ENCODE results near the gene TEX48.

TEX48 gene

DNA sequence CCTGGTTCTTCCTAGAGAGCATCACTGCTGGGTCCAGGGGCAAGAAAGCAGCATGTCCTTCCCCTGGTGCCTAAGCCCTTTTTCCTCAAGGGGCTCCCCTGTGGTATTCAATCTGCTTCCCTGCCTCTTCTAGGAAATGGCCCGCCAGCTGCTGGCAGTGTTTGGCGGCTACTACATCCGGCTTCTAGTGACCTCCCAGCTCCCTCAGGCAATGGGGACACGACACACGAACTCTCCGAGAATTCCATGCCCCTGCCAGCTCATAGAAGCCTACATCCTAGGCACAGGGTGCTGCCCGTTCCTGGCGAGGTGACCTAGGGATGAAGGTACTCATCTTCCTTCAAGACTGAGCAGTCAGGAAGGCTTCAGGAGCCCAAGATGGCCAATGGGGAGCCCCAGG is 39.0 kb downstream of the TEX48 start:
- no peaks in the 10 kb centered on the region for H3K4me1 ChIP-seq (ENCODE audit: control insufficient read depth, insufficient read depth, low read length, poor library complexity, severe bottlenecking)
- 77 to 97% methylated on average over 7 to 8 of the region's 8 CpGs for whole genome bisulfite sequencing, 2 experiments (ENCODE audit: insufficient coverage in 2 of 2)
- peaks cover 4% of the 10 kb centered on the region for H3K36me3 ChIP-seq (ENCODE audit: control insufficient read depth, insufficient read depth, low read length)

DNA sequence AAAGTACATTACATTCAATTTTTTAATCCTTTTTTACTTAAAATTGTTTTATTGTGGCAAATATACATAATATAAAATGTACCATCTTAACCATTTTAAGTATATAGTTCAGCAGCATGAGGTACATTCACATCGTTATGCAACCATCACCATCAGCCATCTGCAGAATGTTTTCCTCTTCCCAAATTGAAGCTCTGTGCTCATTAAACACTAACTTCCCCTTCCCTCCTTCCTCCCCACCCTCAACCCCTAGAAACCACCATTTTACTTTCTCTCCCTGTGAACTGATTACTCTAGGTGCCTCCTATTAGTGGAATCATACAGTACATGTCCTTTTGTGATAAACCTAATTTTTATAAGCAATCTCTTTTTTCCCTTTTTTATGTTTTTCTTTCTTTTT is 40.0 kb downstream of the TEX48 start:
- Histone ChIP-seq H3K27ac (ENCODE audit: low read depth, low read length, severe bottlenecking) (no peak overlapping the region), H3K4me1 (ENCODE audit: control insufficient read depth, insufficient read depth, low read length, poor library complexity, severe bottlenecking) (no peaks in the 10 kb centered on the region), H3K4me3 (ENCODE audit: extremely low read depth, insufficient read depth, low read length, poor library complexity, severe bottlenecking) (no peak overlapping the region), H3K36me3 (ENCODE audit: control insufficient read depth, insufficient read depth, low read length) (peaks cover 4% of the 10 kb centered on the region), H3K9me3 (ENCODE audit: control insufficient read depth, low read length) (no peaks in the 10 kb centered on the region)
- 80 to 100% methylated on average over 1 of the region's 1 CpG for WGBS, 2 experiments (ENCODE audit: insufficient coverage in 2 of 2)

More for the DNA sequence above, 39.0 kb downstream of the TEX48 start:
- no peak overlapping the region for H3K27ac ChIP-seq (ENCODE audit: low read depth, low read length, severe bottlenecking)
- no peak overlapping the region for H3K4me3 ChIP-seq (ENCODE audit: extremely low read depth, insufficient read depth, low read length, poor library complexity, severe bottlenecking)
- no peaks in the 10 kb centered on the region for H3K9me3 ChIP-seq (ENCODE audit: control insufficient read depth, low read length)

DNA sequence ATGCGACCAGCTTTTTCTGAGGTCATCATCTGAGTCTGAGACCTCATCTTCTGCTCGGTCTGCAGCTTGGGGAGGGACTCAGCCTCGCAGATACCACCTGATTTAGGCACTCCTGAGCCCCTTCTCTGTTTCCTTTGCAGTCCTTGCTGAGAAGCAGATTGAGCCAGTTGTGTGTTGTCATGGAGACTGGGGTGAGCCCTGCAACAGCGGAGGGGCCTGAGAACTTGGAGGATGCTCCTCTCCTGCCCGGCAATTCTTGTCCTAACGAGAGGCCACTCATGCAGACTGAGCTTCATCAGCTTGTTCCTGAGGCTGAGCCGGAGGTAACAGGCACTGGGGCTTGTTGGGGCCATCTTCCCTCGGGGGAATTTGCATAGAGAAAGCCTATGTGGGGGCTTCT is 43.6 kb downstream of the TEX48 start:
- Histone ChIP-seq H3K9me3 (ENCODE audit: control insufficient read depth, low read length) (no peaks in the 10 kb centered on the region), H3K4me3 (ENCODE audit: extremely low read depth, insufficient read depth, low read length, poor library complexity, severe bottlenecking) (no peak overlapping the region), H3K27ac (ENCODE audit: low read depth, low read length, severe bottlenecking) (no peak overlapping the region), H3K4me1 (ENCODE audit: control insufficient read depth, insufficient read depth, low read length, poor library complexity, severe bottlenecking) (no peaks in the 10 kb centered on the region), H3K36me3 (ENCODE audit: control insufficient read depth, insufficient read depth, low read length) (peaks cover 4% of the 10 kb centered on the region)
- 91 to 92% methylated on average over 5 to 6 of the region's 8 CpGs for WGBS, 2 experiments (ENCODE audit: insufficient coverage in 2 of 2)

DNA sequence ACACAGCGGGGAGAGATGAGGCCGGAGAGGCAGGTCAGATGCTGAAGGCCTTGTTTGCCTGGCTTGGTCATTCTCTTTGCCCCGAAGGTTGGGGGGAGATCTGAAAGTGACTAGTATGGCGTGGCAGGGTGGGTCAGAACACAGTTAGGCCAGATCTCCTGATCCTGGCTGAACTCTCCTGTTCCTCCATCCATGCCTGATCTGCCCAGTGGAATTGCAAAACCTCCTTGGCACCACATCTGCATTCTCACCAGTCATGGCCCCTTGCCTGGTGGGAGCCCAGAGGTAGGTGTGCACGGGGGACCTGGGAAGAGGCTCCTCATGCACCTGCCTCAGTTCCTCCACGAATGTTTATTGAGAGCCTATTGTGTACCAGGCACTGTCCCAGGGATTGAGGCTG is 47.6 kb downstream of the TEX48 start:
- no peaks in the 10 kb centered on the region for H3K36me3 ChIP-seq (ENCODE audit: control insufficient read depth, insufficient read depth, low read length)
- H3K27ac ChIP-seq (ENCODE audit: low read depth, low read length, severe bottlenecking): no peak overlapping the region
- H3K9me3 ChIP-seq (ENCODE audit: control insufficient read depth, low read length): no peaks in the 10 kb centered on the region
- H3K4me1 ChIP-seq (ENCODE audit: control insufficient read depth, insufficient read depth, low read length, poor library complexity, severe bottlenecking): no peaks in the 10 kb centered on the region
- no peak overlapping the region for H3K4me3 ChIP-seq (ENCODE audit: extremely low read depth, insufficient read depth, low read length, poor library complexity, severe bottlenecking)
- WGBS, 2 experiments (ENCODE audit: insufficient coverage in 2 of 2): 92 to 99% methylated on average over 5 to 6 of the region's 6 CpGs

DNA sequence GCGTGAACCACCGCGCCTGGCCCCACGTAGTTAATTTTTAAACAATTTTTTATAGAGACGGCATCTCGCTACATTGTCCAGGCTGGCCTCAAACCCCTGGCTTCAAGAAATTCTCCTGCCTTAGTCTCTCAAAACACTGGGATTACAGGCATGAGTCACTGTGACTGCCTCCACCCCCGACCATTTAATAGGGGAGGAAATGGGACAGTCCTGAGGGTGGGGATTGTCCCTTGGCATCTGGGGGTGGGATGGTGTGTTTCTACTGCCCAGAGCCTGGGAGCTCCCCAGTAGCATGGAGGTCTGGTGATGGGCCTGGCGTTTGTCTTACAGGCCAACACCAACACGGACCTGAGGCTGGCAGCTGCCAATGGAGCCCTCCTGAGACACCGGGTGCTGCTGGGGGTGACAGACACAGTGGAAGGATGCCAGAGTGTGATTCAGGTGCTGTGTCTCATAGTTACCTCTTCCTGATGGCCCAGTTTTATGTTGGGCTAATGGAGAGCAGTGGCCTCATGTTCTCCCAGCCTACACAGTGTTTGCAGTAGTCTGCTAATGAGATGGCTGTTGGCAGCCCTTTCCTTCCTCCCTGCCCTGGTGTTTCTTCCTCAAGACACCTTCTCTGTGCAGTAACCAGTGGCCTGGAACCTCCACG is 48.4 kb downstream of the TEX48 start:
- no peaks in the 10 kb centered on the region for H3K4me1 ChIP-seq (ENCODE audit: control insufficient read depth, insufficient read depth, low read length, poor library complexity, severe bottlenecking)
- no peak overlapping the region for H3K4me3 ChIP-seq (ENCODE audit: extremely low read depth, insufficient read depth, low read length, poor library complexity, severe bottlenecking)
- no peaks in the 10 kb centered on the region for H3K9me3 ChIP-seq (ENCODE audit: control insufficient read depth, low read length)
- H3K36me3 ChIP-seq (ENCODE audit: control insufficient read depth, insufficient read depth, low read length): no peaks in the 10 kb centered on the region
- WGBS, 2 experiments (ENCODE audit: insufficient coverage in 2 of 2): 92 to 96% methylated on average over 10 of the region's 11 CpGs
- H3K27ac ChIP-seq (ENCODE audit: low read depth, low read length, severe bottlenecking): no peak overlapping the region

DNA sequence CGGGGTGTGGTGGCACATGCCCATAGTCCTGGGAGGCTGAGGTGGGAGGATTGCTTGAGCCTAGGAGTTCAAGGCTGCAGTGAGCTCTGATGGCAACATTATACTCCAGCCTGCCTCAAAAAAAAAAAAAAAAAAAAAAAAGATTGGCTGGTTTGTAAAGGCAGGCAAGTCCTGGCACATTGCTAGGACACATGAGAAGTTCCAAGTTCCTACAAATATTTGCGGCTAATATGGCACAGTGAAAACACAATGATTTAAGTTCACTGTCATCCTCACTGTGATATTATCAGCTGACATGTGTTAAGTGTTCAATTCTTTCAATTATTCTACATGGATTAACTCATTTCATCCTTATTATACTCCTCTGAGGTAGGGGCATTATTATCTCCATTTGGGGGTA is 50.8 kb downstream of the TEX48 start:
- H3K27ac ChIP-seq (ENCODE audit: low read depth, low read length, severe bottlenecking): no peak overlapping the region
- no peaks in the 10 kb centered on the region for H3K9me3 ChIP-seq (ENCODE audit: control insufficient read depth, low read length)
- H3K36me3 ChIP-seq (ENCODE audit: control insufficient read depth, insufficient read depth, low read length): peaks cover 4% of the 10 kb centered on the region
- WGBS, 2 experiments (ENCODE audit: insufficient coverage in 2 of 2): 0% methylated on average over 1 of the region's 2 CpGs; no CpG with 5 or more reads in 1 of the 2 experiments
- H3K4me3 ChIP-seq (ENCODE audit: extremely low read depth, insufficient read depth, low read length, poor library complexity, severe bottlenecking): no peak overlapping the region
- H3K4me1 ChIP-seq (ENCODE audit: control insufficient read depth, insufficient read depth, low read length, poor library complexity, severe bottlenecking): no peaks in the 10 kb centered on the region

DNA sequence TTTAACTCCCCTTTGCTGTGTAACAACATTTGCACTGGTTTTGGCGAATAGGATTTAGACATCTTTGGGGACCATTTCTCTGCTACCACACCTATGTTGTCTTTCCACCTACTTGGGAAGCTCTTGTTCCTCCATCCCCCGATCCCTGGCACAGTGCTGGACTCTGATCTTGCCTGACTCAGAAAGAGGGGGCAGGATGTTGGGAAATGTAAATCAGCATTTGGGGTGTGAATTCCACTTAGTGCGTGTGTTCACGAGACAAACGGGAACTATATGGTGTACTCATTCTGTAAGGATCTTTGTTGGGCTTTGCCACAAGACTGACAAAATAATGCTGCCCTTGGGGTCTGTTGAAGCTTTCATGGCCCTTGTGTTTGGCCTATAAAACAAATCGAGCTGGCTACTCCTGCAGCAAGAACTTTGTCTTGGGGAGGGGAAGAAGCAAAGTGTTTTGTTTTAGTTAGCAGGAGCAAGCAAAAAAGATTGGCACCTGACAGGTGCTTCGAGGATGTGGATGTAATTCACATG is 52.4 kb downstream of the TEX48 start:
- H3K4me1 ChIP-seq (ENCODE audit: control insufficient read depth, insufficient read depth, low read length, poor library complexity, severe bottlenecking): no peaks in the 10 kb centered on the region
- H3K27ac ChIP-seq (ENCODE audit: low read depth, low read length, severe bottlenecking): no peak overlapping the region
- H3K4me3 ChIP-seq (ENCODE audit: extremely low read depth, insufficient read depth, low read length, poor library complexity, severe bottlenecking): no peak overlapping the region
- peaks cover 4% of the 10 kb centered on the region for H3K36me3 ChIP-seq (ENCODE audit: control insufficient read depth, insufficient read depth, low read length)
- H3K9me3 ChIP-seq (ENCODE audit: control insufficient read depth, low read length): no peaks in the 10 kb centered on the region
- WGBS, 2 experiments (ENCODE audit: insufficient coverage in 2 of 2): 81 to 84% methylated on average over 4 to 6 of the region's 7 CpGs

DNA sequence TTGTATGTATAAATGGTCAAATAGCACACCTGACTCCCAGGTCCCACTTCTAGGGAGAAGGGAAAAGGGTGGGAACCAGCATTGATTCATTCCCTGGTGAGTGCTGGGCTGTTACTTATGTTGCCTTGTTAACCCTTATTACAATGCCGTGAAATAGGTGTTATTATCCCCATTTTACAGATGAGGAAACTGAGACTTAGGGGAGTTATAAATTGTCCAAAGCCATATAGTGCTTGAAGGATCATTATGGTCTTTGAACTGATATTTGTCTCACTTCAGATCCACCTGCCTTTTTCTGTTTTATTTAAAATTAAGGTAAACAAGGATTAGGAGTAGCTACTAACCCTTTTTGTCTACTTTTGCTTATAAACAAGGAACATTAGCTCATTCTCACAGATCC is 54.4 kb downstream of the TEX48 start:
- peaks cover 4% of the 10 kb centered on the region for H3K36me3 ChIP-seq (ENCODE audit: control insufficient read depth, insufficient read depth, low read length)
- no peak overlapping the region for H3K27ac ChIP-seq (ENCODE audit: low read depth, low read length, severe bottlenecking)
- H3K4me3 ChIP-seq (ENCODE audit: extremely low read depth, insufficient read depth, low read length, poor library complexity, severe bottlenecking): no peak overlapping the region
- WGBS, 2 experiments (ENCODE audit: insufficient coverage in 2 of 2): no CpG with 5 or more reads among the region's 1 CpG
- no peaks in the 10 kb centered on the region for H3K9me3 ChIP-seq (ENCODE audit: control insufficient read depth, low read length)
- H3K4me1 ChIP-seq (ENCODE audit: control insufficient read depth, insufficient read depth, low read length, poor library complexity, severe bottlenecking): peaks cover 2% of the 10 kb centered on the region

DNA sequence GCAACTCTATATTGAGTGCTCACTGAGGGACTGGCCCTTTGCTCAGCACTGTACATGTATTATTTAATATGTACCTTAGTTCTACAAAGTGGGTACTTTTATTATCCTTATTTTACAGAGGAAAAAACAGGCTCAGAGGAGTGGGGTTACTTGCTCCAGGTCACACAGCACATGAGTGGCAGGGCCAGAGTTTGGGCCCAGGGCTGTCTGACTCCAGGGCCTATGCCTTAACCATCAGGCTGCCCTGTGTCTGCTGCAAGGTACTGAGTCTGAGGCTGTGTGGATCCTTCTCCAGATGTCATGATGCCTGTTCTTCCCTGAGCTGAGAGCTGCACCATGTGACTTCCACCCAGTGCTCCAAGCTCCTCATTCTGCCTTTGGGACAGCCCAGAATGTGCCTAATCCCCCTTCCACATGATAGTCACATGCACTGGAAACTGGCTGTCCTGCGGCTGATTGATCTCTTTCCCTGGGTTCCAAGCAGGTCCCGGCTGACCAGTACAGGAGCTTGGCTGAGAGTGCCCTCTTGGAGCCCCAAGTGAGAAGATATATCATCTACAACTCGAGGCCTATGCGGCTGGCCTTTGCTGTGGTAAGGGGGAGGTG is 55.5 kb downstream of the TEX48 start:
- Histone ChIP-seq H3K4me1 (ENCODE audit: control insufficient read depth, insufficient read depth, low read length, poor library complexity, severe bottlenecking) (peaks cover 8% of the 10 kb centered on the region), H3K27ac (ENCODE audit: low read depth, low read length, severe bottlenecking) (no peak overlapping the region), H3K4me3 (ENCODE audit: extremely low read depth, insufficient read depth, low read length, poor library complexity, severe bottlenecking) (no peak overlapping the region), H3K9me3 (ENCODE audit: control insufficient read depth, low read length) (no peaks in the 10 kb centered on the region), H3K36me3 (ENCODE audit: control insufficient read depth, insufficient read depth, low read length) (peaks cover 4% of the 10 kb centered on the region)
- WGBS, 2 experiments (ENCODE audit: insufficient coverage in 2 of 2): 86 to 100% methylated on average over 2 to 4 of the region's 4 CpGs

DNA sequence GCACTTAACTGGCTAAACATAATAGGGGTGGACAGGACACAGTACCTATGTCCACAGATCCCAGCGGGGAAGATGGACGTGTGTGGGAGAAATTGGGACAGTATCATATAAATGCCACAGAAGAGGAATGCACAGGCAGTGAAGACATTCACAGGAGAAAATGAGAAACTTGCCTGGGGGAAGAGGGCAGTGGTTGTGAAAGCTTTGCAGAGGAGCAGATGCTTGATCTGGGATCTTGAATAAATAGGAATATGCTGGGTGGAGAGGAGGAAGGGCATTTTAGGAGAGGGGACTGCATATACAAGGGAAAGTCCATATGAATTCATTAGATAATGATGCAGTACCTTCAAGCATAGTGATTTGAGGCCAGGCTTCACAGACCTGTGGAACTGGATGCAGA is 57.3 kb downstream of the TEX48 start:
- Histone ChIP-seq H3K27ac (ENCODE audit: low read depth, low read length, severe bottlenecking) (no peak overlapping the region), H3K9me3 (ENCODE audit: control insufficient read depth, low read length) (no peaks in the 10 kb centered on the region), H3K4me3 (ENCODE audit: extremely low read depth, insufficient read depth, low read length, poor library complexity, severe bottlenecking) (no peak overlapping the region), H3K36me3 (ENCODE audit: control insufficient read depth, insufficient read depth, low read length) (peaks cover 4% of the 10 kb centered on the region), H3K4me1 (ENCODE audit: control insufficient read depth, insufficient read depth, low read length, poor library complexity, severe bottlenecking) (peaks cover 8% of the 10 kb centered on the region)
- WGBS, 2 experiments (ENCODE audit: insufficient coverage in 2 of 2): 100% methylated on average over 2 of the region's 2 CpGs

DNA sequence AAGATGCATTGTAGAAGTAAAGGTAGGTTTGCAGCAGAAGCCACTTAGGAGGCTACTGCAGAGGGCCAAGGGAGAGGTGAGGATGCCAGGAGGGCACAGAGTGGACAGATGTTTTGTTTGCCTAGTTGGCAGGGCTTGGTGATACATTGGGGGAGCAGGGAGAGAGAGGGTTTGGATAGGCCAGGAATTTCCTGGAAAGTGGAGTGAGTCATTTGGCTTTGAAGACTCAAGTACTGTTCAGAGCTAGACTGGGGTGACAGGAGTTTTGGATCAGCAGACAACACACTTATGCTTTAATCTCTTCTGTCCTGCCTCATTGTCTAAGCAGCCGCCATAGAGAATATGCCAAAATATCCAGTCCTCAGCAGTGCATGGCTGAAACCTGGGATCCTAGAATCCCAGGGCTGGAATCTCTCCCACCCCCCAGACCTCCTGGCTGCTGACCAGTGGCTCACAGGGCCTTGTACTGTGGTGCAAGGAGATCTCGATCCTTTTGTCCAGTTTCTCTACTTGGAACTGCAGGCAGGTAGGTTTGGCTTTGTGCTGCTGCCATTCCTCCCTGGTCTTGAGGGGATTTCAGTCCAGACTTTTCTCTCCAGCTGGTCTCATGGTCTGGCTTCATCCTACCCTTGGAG is 59.9 kb downstream of the TEX48 start:
- Histone ChIP-seq H3K4me3 (ENCODE audit: extremely low read depth, insufficient read depth, low read length, poor library complexity, severe bottlenecking) (no peak overlapping the region), H3K27ac (ENCODE audit: low read depth, low read length, severe bottlenecking) (peak overlapping the region; percentile 60), H3K4me1 (ENCODE audit: control insufficient read depth, insufficient read depth, low read length, poor library complexity, severe bottlenecking) (peaks cover 8% of the 10 kb centered on the region), H3K36me3 (ENCODE audit: control insufficient read depth, insufficient read depth, low read length) (peaks cover 4% of the 10 kb centered on the region), H3K9me3 (ENCODE audit: control insufficient read depth, low read length) (no peaks in the 10 kb centered on the region)
- 78 to 84% methylated on average over 1 to 2 of the region's 2 CpGs for WGBS, 2 experiments (ENCODE audit: insufficient coverage in 2 of 2)

All from mesodermal cell (in vitro differentiated cells).